A549 (cell line): ENCODE measurements around the gene KIF24.

Source experiments
- BCL3 ChIP-seq: fragments of >200 bp; sonication (Bioruptor Twin); formaldehyde crosslinking; IDR thresholded peaks from 3 replicates; pipeline ENCODE4 v1.6.1; 2016
- CHD2 ChIP-seq: fragments of 150-350 bp; IDR thresholded peaks from 2 replicates; pipeline ENCODE4 v1.6.1; 2014; ENCODE audit warnings: low read length; ENCODE audit not compliant: partially characterized antibody
- CTCF ChIP-seq: fragments of >200 bp; sonication (Bioruptor Twin); formaldehyde crosslinking; IDR thresholded peaks from 3 replicates; pipeline ENCODE4 v1.5.1; 2016
- EHMT2 ChIP-seq: fragments of 200-600 bp; sonication (generic); IDR thresholded peaks from 2 replicates; pipeline ENCODE4 v1.6.1; 2016; ENCODE audit warnings: antibody characterized with exemption, low read depth, mild to moderate bottlenecking, moderate library complexity
- ELK1 ChIP-seq: fragments of 150-350 bp; IDR thresholded peaks from 2 replicates; pipeline ENCODE4 v1.6.1; 2014; ENCODE audit warnings: low read depth, mild to moderate bottlenecking, low read length
- ESRRA ChIP-seq: fragments of 150-350 bp; IDR thresholded peaks from 2 replicates; pipeline ENCODE4 v1.6.1; 2014; ENCODE audit warnings: mild to moderate bottlenecking, low read length, borderline replicate concordance
- MAZ ChIP-seq: fragments of 150-350 bp; IDR thresholded peaks from 2 replicates; pipeline ENCODE4 v1.6.1; 2014; ENCODE audit warnings: antibody characterized with exemption, low read depth, low read length, borderline replicate concordance
- USF2 ChIP-seq: fragments of 450-650 bp; IDR thresholded peaks from 2 replicates; pipeline ENCODE4 v1.6.1; 2014; ENCODE audit warnings: antibody characterized with exemption
- ZFP36 ChIP-seq: fragments of 450-650 bp; IDR thresholded peaks from 2 replicates; pipeline ENCODE4 v1.6.1; 2014; ENCODE audit warnings: borderline replicate concordance; ENCODE audit not compliant: partially characterized antibody

- TF ChIP-seq ZFP36, result no peak
- TF ChIP-seq BCL3, result no peak
- TF ChIP-seq CTCF, result no peak
- no peak for TF ChIP-seq MAZ
- no peak for TF ChIP-seq USF2
- TF ChIP-seq EHMT2, result no peak
- no peak for TF ChIP-seq ELK1
- TF ChIP-seq CHD2, result no peak
- TF ChIP-seq ESRRA, result no peak
These were observed 38.0 kb downstream of the KIF24 start for GRCh38 chr9:34291023-34291422.
